DLD1 (cell line): ENCODE data around the gene ECHDC1.

Source experiments
- in situ Hi-C: cut with HindIII; loops from 2 replicates; pipeline ENCODE4 v1.10.0; 2017; ENCODE audit warnings: low sequenced_read_pairs

Gene ECHDC1

GRCh38 chr6:127290391-127291265 lies 52.8 kb downstream of the ECHDC1 start:
- in situ Hi-C loops: no loop called here

GRCh38 chr6:127289934-127290333 lies 53.5 kb downstream of the ECHDC1 start:
- in situ Hi-C loops: no loop called here

GRCh38 chr6:127288705-127289104 lies 54.7 kb downstream of the ECHDC1 start:
- in situ Hi-C loops: no loop called here

- in situ Hi-C loops: no loop called here
Measured at GRCh38 chr6:127282184-127282583, 61.2 kb downstream of the ECHDC1 start.

GRCh38 chr6:127279815-127280214 lies 63.6 kb downstream of the ECHDC1 start:
- in situ Hi-C loops: no loop called here

- in situ Hi-C loops: no loop called here
Measured at GRCh38 chr6:127277878-127278843, 65.2 kb downstream of the ECHDC1 start.

- in situ Hi-C loops: no loop called here
Measured at GRCh38 chr6:127276331-127276730, 67.1 kb downstream of the ECHDC1 start.

GRCh38 chr6:127273499-127273898 lies 69.9 kb downstream of the ECHDC1 start:
- in situ Hi-C loops: no loop called here

DNA sequence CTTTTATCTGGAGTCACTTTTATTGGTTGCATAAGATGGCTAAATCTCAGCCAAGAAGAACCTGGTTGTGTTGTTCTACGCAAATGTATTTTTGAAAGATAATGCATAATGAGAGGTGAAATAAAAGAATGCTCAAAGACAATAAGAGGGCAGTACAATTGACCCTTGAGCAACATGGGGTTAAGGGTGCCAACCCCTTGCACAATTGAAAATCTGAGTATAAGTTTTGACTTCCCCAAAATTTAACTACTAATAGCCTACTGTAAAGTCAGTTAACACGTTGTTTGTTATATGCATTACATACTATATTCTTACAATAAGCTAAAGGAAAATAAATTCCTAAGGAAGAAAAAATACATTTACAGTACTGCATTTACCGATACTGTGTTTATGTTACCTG lies 70.8 kb downstream of the ECHDC1 start:
- in situ Hi-C loops: no loop called here

DNA sequence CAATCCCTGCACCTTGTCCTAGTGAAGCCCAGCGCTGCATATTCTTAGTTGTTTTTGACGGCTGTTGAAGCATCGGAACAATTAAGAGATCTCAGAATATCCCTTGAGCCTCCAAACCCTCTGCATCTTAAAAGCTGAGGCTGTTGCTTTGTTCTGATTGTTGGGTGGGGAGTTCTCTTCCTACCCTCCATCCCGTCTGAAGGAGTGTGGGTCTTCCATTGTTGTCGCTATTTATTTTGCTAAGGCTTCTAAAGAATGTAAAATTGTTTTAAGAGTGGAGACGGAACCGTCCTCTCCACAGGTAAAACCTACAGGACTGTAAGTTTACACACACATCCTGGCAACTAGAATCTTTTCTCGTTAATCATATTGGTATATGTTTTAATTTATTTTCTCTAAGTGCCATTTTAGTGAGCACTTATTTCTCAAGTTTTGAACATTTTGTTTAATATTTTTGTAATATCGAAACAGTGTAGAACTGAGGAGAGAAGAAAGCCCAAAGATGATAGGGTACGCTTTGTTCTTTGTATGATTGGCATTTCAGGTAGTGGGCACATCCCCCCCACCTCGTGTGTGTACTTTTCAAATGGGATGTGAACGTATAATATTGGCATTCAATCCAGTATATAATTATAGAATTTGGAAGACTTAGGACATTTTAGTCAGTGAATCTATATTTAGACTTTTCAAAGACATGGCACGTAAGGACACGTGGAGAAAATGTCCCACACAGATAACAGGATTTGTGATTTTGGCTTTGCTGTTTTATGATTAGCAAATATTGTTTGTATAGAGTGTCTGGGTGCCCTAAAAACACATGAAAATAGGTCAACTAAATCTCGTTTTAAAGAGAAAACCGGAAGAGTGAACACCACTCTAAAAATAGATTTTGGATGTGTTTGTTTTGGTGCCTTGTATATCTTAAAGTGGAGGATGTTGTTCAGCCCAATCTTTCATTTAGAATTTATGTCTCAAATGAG lies 75.5 kb downstream of the ECHDC1 start:
- in situ Hi-C loops: no loop called here

DNA sequence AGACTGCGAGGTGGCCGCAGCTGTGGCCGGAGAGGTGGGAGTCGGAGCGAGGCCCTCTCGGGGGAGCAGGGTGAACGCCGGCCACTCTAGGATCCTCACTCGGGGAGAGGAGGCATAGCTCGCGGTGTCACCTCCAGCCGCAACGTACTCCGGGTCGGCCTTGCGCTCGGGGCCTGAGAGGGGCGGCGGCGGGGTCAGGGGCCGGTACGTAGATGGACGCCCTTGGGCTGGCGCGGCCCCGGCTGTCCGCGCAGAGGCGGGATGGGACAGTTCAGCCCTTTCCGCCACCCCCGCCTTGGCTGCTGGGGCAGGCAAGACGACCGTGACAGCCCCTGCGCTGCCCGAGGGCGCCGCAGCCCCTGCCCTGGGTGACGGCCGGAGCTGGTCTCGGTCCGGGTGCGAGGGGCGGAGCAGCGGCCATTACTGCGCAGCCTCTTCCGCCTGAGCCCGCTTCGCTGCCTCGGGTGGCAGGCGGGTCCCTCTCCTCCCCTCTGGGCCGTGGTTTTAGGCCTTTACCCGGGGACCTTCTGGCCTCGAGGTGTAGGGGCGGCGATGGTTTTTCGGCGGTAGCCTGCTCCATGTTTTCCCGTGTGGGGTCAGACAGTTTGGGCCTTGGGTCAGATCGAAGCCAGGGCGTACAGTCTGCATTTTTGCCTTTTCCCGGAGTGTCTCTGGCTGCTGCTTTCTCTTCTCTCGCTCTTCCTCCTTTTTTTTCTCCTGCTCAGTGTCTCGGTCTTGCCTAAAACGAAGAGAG lies 76.3 kb downstream of the ECHDC1 start:
- in situ Hi-C loops: no loop called here

GRCh38 chr6:127266178-127266891 lies 77.1 kb downstream of the ECHDC1 start, which contains the start of gene RNF146:
RNF146 (plus strand) TSS chr6:127266864; CDS start chr6:127280339, 13,475 bp downstream.
- in situ Hi-C loops: no loop called here

- in situ Hi-C loops: no loop called here
Measured at GRCh38 chr6:127263481-127263880, 79.9 kb downstream of the ECHDC1 start.

DNA sequence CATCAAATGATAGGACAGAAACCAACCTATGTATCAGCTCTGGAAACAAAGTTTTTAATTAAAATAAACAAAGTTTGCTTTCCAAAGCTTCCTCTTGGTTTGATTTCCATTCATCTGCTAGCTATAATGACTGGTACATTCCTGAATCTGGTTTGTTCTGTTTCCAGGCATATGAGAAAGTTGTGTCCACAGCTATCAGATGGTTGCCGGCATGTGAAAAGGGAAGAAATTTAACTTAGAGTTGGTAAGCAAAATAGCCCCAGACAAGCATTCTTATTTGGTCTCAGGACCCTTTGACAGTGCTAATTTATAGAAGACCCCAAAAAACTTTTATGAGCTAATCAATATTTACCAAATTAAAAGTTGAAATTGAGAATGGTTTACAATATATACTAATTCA lies 80.5 kb downstream of the ECHDC1 start:
- in situ Hi-C loops: no loop called here

DNA sequence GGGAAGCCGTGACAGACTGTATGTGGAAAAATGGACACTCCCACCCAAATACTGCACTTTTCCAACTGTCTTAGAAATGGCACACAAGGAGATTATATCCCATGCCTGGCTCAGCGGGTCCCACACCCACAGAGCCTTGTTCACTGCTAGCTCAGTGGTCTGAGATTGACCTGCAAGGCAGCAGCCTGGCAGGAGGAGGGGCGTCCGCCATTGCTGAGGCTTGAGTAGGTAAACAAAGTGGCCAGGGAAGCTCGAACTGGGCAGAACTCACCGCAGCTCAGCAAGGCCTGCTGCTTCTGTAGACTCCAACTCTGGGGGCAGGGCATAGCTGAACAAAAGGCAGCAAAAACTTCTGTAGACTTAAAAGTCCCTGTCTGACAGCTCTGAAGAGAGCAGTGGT lies 88.1 kb downstream of the ECHDC1 start:
- in situ Hi-C loops: no loop called here

DNA sequence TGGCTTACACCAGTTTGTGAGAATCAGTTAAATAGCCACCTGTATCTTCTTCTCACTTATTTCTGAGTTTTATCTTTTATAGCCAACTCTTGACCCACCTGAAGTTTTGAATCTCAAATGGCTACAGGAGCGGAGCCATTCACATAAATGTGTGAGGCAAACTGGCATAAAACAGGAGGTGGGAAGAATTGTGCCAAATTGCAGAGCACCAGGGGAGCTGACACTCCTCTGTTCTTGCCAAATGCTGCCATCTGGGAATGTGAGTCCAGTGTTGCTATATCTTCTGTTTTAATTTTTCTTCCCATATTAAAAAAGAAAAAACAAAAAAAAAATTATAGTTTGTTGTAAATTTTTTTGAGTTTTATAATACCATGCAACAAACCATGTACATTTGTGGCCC lies 93.8 kb downstream of the ECHDC1 start:
- in situ Hi-C loops: no loop called here

- in situ Hi-C loops: no loop called here
Measured at GRCh38 chr6:127247114-127248096, 96.0 kb downstream of the ECHDC1 start.

- in situ Hi-C loops: no loop called here
Measured at GRCh38 chr6:127243501-127243900, 99.9 kb downstream of the ECHDC1 start.
